HG03097 (cell line): ENCODE measurements around the gene C1orf116.

Experiments used
- ATAC-seq: cut with Tn5 transposase; IDR thresholded peaks from one replicate; pipeline ENCODE4 v1.9.1; 2021; ENCODE audit not compliant: unreplicated experiment, low FRiP score

C1orf116 gene

GRCh38 chr1:207020709-207021107 lies 11.8 kb downstream of the C1orf116 start:
- no peak for ATAC-seq

GRCh38 chr1:207020065-207020708 lies 12.4 kb downstream of the C1orf116 start:
- no peak for ATAC-seq

- ATAC-seq = no peak
Measured at GRCh38 chr1:207019661-207020060, 12.9 kb downstream of the C1orf116 start.

GRCh38 chr1:207019161-207019560 lies 13.4 kb downstream of the C1orf116 start:
- no peak for ATAC-seq

GRCh38 chr1:207018707-207019106 lies 13.8 kb downstream of the C1orf116 start:
- no peak for ATAC-seq

- ATAC-seq = no peak
Measured at GRCh38 chr1:207017615-207018559, 14.7 kb downstream of the C1orf116 start.

GRCh38 chr1:207015791-207016190 lies 16.8 kb downstream of the C1orf116 start:
- ATAC-seq = no peak

- no peak for ATAC-seq
Measured at GRCh38 chr1:207014728-207015127, 17.8 kb downstream of the C1orf116 start.

- no peak for ATAC-seq
Measured at GRCh38 chr1:207013321-207014085, 19.1 kb downstream of the C1orf116 start.

- no peak for ATAC-seq
Measured at GRCh38 chr1:207010726-207011125, 21.8 kb downstream of the C1orf116 start.

- no peak for ATAC-seq
Measured at GRCh38 chr1:207009945-207010344, 22.6 kb downstream of the C1orf116 start.

- ATAC-seq = no peak
Measured at GRCh38 chr1:207009182-207009850, 23.2 kb downstream of the C1orf116 start.

GRCh38 chr1:207007352-207008033 lies 25.1 kb downstream of the C1orf116 start:
- ATAC-seq = no peak

GRCh38 chr1:207006914-207007313 lies 25.6 kb downstream of the C1orf116 start:
- ATAC-seq = no peak

GRCh38 chr1:207006083-207006482 lies 26.5 kb downstream of the C1orf116 start:
- ATAC-seq = no peak

- ATAC-seq = no peak
Measured at GRCh38 chr1:207004931-207005830, 27.4 kb downstream of the C1orf116 start.

- ATAC-seq = no peak
Measured at GRCh38 chr1:207003210-207003609, 29.3 kb downstream of the C1orf116 start.

- ATAC-seq = no peak
Measured at GRCh38 chr1:207002724-207003146, 29.8 kb downstream of the C1orf116 start.
